HepG2 (cell line): Measurements from ENCODE around the gene DSTYK. TPM values are rescaled to one million over a fixed set of nuclear protein-coding genes. Genes with fewer than 3 reads are reported as not detected.

Experiments used
- ATAC-seq: fragments of 200-7000 bp; cut with Tn5 transposase; 3 replicates; pipeline ENCODE4 v1.9.1; 2020; ENCODE audit warnings: mild to moderate bottlenecking, moderate library complexity
- BruUV-seq: library from RNA; stranded (reverse); fragments of 400-500 nt; replicated peaks from 2 replicates; lab custom pipeline; 2021; lab: Mats Ljungman, UMichigan
- CTCF ChIA-PET: fragments of 300-600 bp; formaldehyde crosslinking; extraction: SDS; loops from one replicate; lab custom pipeline; 2021; ENCODE audit warnings: low total read pairs, inconsistent platforms, low intra/inter-chr PET ratio; lab: Yijun Ruan, JAX
- POLR2A ChIA-PET: fragments of 350-600 bp; sonication (Branson Sonifier 250); formaldehyde crosslinking; loops from one replicate; lab custom pipeline; 2020; ENCODE audit warnings: antibody characterized with exemption, inconsistent platforms; lab: Yijun Ruan, JAX
- DNase-seq: peaks from one replicate; pipeline ENCODE4 v3.0.0-alpha.2; 2015; ENCODE audit warnings: low spot score
- FAIRE-seq: peaks from 3 replicates; lab custom pipeline; 2011; peaks lifted over from hg19 to GRCh38; lab: Jason Lieb, UNC
- H2AFZ ChIP-seq: one replicate; pipeline ENCODE4 v1.6.1; 2011; ENCODE audit warnings: low read length, inconsistent platforms
- H3K27ac ChIP-seq: fragments of 300-600 bp; 3 replicates; pipeline ENCODE4 v1.8.0; 2011; ENCODE audit warnings: mixed run types, mild to moderate bottlenecking, mixed read lengths, low read length, inconsistent platforms; ENCODE audit not compliant: insufficient read depth; ENCODE audit errors: extremely low read length
- H3K27me3 ChIP-seq, 2 experiments: fragments of 200-600 bp in 1 of 2; 2 replicates in 1 of 2; 3 replicates in 1 of 2; pipeline versions ENCODE4 v1.6.0 to v1.8.0; 2011; ENCODE audit warnings: low read length in 2 of 2, mild to moderate bottlenecking in 2 of 2, moderate library complexity in 2 of 2, inconsistent platforms in 1 of 2; ENCODE audit not compliant: insufficient read depth in 2 of 2, control insufficient read depth in 1 of 2
- H3K36me3 ChIP-seq, 2 experiments: fragments of 200-600 bp in 1 of 2; replicated peaks in 1 of 2; 2 replicates in 1 of 2; 3 replicates in 1 of 2; pipeline versions ENCODE4 v1.5.1 to v1.8.0; 2011; ENCODE audit warnings: low read length in 2 of 2, inconsistent platforms in 1 of 2; ENCODE audit not compliant: insufficient read depth in 2 of 2, control insufficient read depth in 1 of 2
- H3K4me1 ChIP-seq: 2 replicates; pipeline ENCODE4 v1.5.1; 2012; ENCODE audit warnings: low read length, inconsistent platforms; ENCODE audit not compliant: insufficient read depth
- H3K4me2 ChIP-seq: 2 replicates; pipeline ENCODE4 v1.6.0; 2011; ENCODE audit warnings: low read depth, low read length, inconsistent platforms
- H3K4me3 ChIP-seq, 3 experiments: fragments of 200-600 bp in 1 of 3; sonication (generic), shearing (Covaris generic) in 1 of 3; replicated peaks in 1 of 3; 2 replicates each; pipeline ENCODE4 v1.5.1; 2011 to 2016; ENCODE audit warnings: low read length in 3 of 3, inconsistent platforms in 2 of 3, low read depth in 2 of 3, mild to moderate bottlenecking in 2 of 3, control low read depth in 1 of 3, mixed read lengths in 1 of 3; ENCODE audit not compliant: insufficient read depth in 1 of 3
- H3K79me2 ChIP-seq: one replicate; pipeline ENCODE4 v1.6.1; 2011; ENCODE audit warnings: low read length, inconsistent platforms; ENCODE audit not compliant: insufficient read depth
- H3K9ac ChIP-seq: 2 replicates; pipeline ENCODE4 v1.6.0; 2011; ENCODE audit warnings: mild to moderate bottlenecking, low read depth, low read length, inconsistent platforms; ENCODE audit not compliant: insufficient read depth
- H3K9me3 ChIP-seq: 2 replicates; pipeline ENCODE4 v1.5.1; 2012; ENCODE audit warnings: mild to moderate bottlenecking, low read length
- H4K20me1 ChIP-seq: 2 replicates; pipeline ENCODE4 v1.6.0; 2011; ENCODE audit warnings: inconsistent platforms, mild to moderate bottlenecking, low read length, moderate library complexity; ENCODE audit not compliant: insufficient read depth
- BATF2 ChIP-seq: sonication (generic); formaldehyde crosslinking; IDR thresholded peaks from 2 replicates; pipeline ENCODE4 v1.8.0; 2022; ENCODE audit warnings: mild to moderate bottlenecking, missing genetic modification reagents, moderate library complexity
- CCAR2 ChIP-seq: fragments of 200-400 bp; formaldehyde crosslinking; optimal IDR thresholded peaks from 2 replicates; pipeline ENCODE3; 2018; ENCODE audit warnings: low read depth, mild to moderate bottlenecking, low read length, moderate library complexity
- HIVEP1 ChIP-seq: sonication (generic); formaldehyde crosslinking; IDR thresholded peaks from 2 replicates; pipeline ENCODE4 v1.4.0; 2020; ENCODE audit warnings: mild to moderate bottlenecking, missing genetic modification reagents
- HNRNPUL1 ChIP-seq: fragments of 200-400 bp; formaldehyde crosslinking; IDR thresholded peaks from 2 replicates; pipeline ENCODE4 v1.6.1; 2017; ENCODE audit warnings: low read depth, mild to moderate bottlenecking, low read length, moderate library complexity
- KLF11 ChIP-seq: IDR thresholded peaks from 2 replicates; pipeline ENCODE4 v1.6.1; 2016; ENCODE audit warnings: missing compliant biosample characterization
- MED8 ChIP-seq: sonication (generic); formaldehyde crosslinking; IDR thresholded peaks from 2 replicates; pipeline ENCODE4 v1.8.1; 2023; ENCODE audit warnings: mild to moderate bottlenecking, missing genetic modification reagents; ENCODE audit not compliant: insufficient replicate concordance
- PAWR ChIP-seq: sonication (generic); formaldehyde crosslinking; IDR thresholded peaks from 2 replicates; pipeline ENCODE4 v1.4.0; 2020; ENCODE audit warnings: missing genetic modification reagents, mild to moderate bottlenecking, borderline replicate concordance
- RFXANK ChIP-seq: IDR thresholded peaks from 2 replicates; pipeline ENCODE4 v1.6.1; 2016
- SETDB1 ChIP-seq: sonication (generic); formaldehyde crosslinking; IDR thresholded peaks from 2 replicates; pipeline ENCODE4 v1.5.1; 2020; ENCODE audit warnings: missing genetic modification reagents, mild to moderate bottlenecking, borderline replicate concordance
- SP1 ChIP-seq, 2 experiments: fragments of 450-650 bp in 1 of 2; sonication (generic) in 1 of 2; formaldehyde crosslinking in 1 of 2; IDR thresholded peaks; 2 replicates each; pipeline versions ENCODE4 v1.4.0 to v1.6.1; 2016 to 2020; ENCODE audit warnings: missing genetic modification reagents in 1 of 2
- TEAD3 ChIP-seq: optimal IDR thresholded peaks from 2 replicates; pipeline ENCODE3; 2016; ENCODE audit warnings: borderline replicate concordance
- ZNF10 ChIP-seq: sonication (generic); formaldehyde crosslinking; IDR thresholded peaks from 2 replicates; pipeline ENCODE4 v1.4.0; 2020; ENCODE audit warnings: mild to moderate bottlenecking, low read depth, missing genetic modification reagents, borderline replicate concordance
- ZNF124 ChIP-seq: sonication (generic); formaldehyde crosslinking; IDR thresholded peaks from 2 replicates; pipeline ENCODE4 v1.4.0; 2020; ENCODE audit warnings: missing genetic modification reagents
- ZNF570 ChIP-seq: sonication (generic); formaldehyde crosslinking; IDR thresholded peaks from 2 replicates; pipeline ENCODE4 v1.4.0; 2020; ENCODE audit warnings: mild to moderate bottlenecking, missing genetic modification reagents, borderline replicate concordance
- ZNF672 ChIP-seq: sonication (generic); formaldehyde crosslinking; IDR thresholded peaks from 2 replicates; pipeline ENCODE4 v1.8.1; 2022; ENCODE audit warnings: missing genetic modification reagents
- ZNF746 ChIP-seq: sonication (generic); formaldehyde crosslinking; IDR thresholded peaks from 2 replicates; pipeline ENCODE4 v1.8.0; 2022; ENCODE audit warnings: mild to moderate bottlenecking, missing genetic modification reagents
- ZNF749 ChIP-seq: sonication (generic); formaldehyde crosslinking; IDR thresholded peaks from 2 replicates; pipeline ENCODE4 v1.8.0; 2022; ENCODE audit warnings: mild to moderate bottlenecking, missing genetic modification reagents, moderate library complexity, borderline replicate concordance
- ZNF781 ChIP-seq: sonication (generic); formaldehyde crosslinking; IDR thresholded peaks from 2 replicates; pipeline ENCODE4 v1.5.1; 2020; ENCODE audit warnings: borderline replicate concordance, mild to moderate bottlenecking, missing genetic modification reagents; ENCODE audit errors: not compliant biosample characterization
- ZNF879 ChIP-seq: sonication (generic); formaldehyde crosslinking; IDR thresholded peaks from 2 replicates; pipeline ENCODE4 v1.8.1; 2023; ENCODE audit warnings: missing genetic modification reagents
- ZSCAN21 ChIP-seq: sonication (generic); formaldehyde crosslinking; IDR thresholded peaks from 2 replicates; pipeline ENCODE4 v1.8.0; 2022; ENCODE audit warnings: mild to moderate bottlenecking, missing genetic modification reagents, moderate library complexity, borderline replicate concordance
- WGBS: methylation state at CpG from one replicate; pipeline ENCODE4 v1.1.6; 2017; ENCODE audit warnings: low lambda C conversion rate; 5-methylcytosine and 5-hydroxymethylcytosine counted together
- in situ Hi-C: cut with HindIII; loops from 2 replicates; pipeline ENCODE4 v1.10.0; 2017; ENCODE audit warnings: low pct_unique_long_range_greater_than_20kb; ENCODE audit not compliant: extremely low pct_ligation_motif_present
- intact Hi-C: fragments of 100-400 bp; cut with micrococcal nuclease; formaldehyde crosslinking; loops from one replicate; pipeline ENCODE4 v1.10.0; 2022; ENCODE audit not compliant: unreplicated experiment
- polyA plus RNA-seq, 8 experiments: library from polyadenylated mRNA; depleted of rRNA in 3 of 8; stranded (reverse) in 7 of 8; unstranded in 1 of 8; fragments of >200 nt; fragmentation: Illumina TruSeq in 4 of 8; extraction: Trizol in 4 of 8; gene quantifications; 2 replicates each; pipeline versions ENCODE4 v1.2.1 to v1.2.3, GENCODE V29; 2011 to 2016; ENCODE audit warnings: low read depth in 4 of 8, missing spikeins in 1 of 8, mixed read lengths in 1 of 8; ENCODE audit not compliant: insufficient read depth in 1 of 8
- total RNA-seq, 5 experiments: library from RNA; depleted of rRNA; stranded (reverse); fragments of >200 nt; fragmentation: Illumina TruSeq; extraction: Trizol; gene quantifications; 2 replicates each; pipeline ENCODE4 v1.2.3, GENCODE V29; 2016; ENCODE audit warnings: low read depth in 1 of 5

The DSTYK gene
- total and polyA plus RNA-seq, 2 of the 13 experiments (the other 11 are each of a cell fraction or from before 2014, with no cell fraction given): 2.6 to 4.8 TPM

GRCh38 chr1:205240569-205240968, 29.1 kb upstream of the DSTYK start:
- no peak overlapping the region for H3K9ac ChIP-seq
- CTCF ChIA-PET: no interaction called here
- TF ChIP-seq HIVEP1 (CRISPR knock-in tag) (no peak), ZNF570 (CRISPR knock-in tag) (no peak), ZSCAN21 (CRISPR knock-in tag) (no peak), ZNF749 (CRISPR knock-in tag) (no peak), PAWR (CRISPR knock-in tag) (no peak), HNRNPUL1 (no peak), RFXANK (CRISPR knock-in tag) (no peak), TEAD3 (CRISPR knock-in tag) (no peak), MED8 (CRISPR knock-in tag) (no peak), ZNF124 (CRISPR knock-in tag) (no peak), ZNF781 (no peak), KLF11 (CRISPR knock-in tag) (no peak), SETDB1 (CRISPR knock-in tag) (no peak), CCAR2 (no peak), ZNF672 (no peak), ZNF746 (CRISPR knock-in tag) (no peak), ZNF10 (no peak), SP1 (IDR thresholded peaks at IDR 0.05) (no peak), SP1 (CRISPR knock-in tag; IDR thresholded peaks at IDR 0.05) (no peak), ZNF879 (CRISPR knock-in tag) (no peak), BATF2 (CRISPR knock-in tag) (no peak)

More at GRCh38 chr1:205240569-205240968, 29.1 kb upstream of the DSTYK start:
- 0% methylated on average over 1 of the region's 3 CpGs for WGBS
- Histone ChIP-seq H4K20me1 (no peaks in the 10 kb centered on the region), H3K4me1 (no peaks in the 10 kb centered on the region), H2AFZ (no peak overlapping the region), H3K27ac (no peak overlapping the region), H3K36me3 (no peaks in the 10 kb centered on the region), H3K27me3 (peaks cover 2 to 81% of the 10 kb centered on the region in 2 experiments; a peak in 4 of 5 replicates), H3K4me2 (no peak overlapping the region), H3K4me3 (no peak overlapping the region), H3K9me3 (no peaks in the 10 kb centered on the region), H3K79me2 (no peaks in the 10 kb centered on the region)
- FAIRE-seq: no peak
- BruUV-seq: no TSS peak
- no peak for ATAC-seq
- in situ Hi-C loops: no loop called here
- POLR2A ChIA-PET: no interaction called here
- intact Hi-C loops: no loop called here
- DNase-seq: no peak
